AML-193 (cell line): ENCODE results near the gene CDH13.

Experiments
- DNase-seq, 2 experiments: peaks; one replicate each; lab custom pipeline; 2025; lab: John Stamatoyannopoulos, UW

Gene CDH13

GRCh38 chr16:82846806-82847205 is 220.0 kb downstream of the CDH13 start:
- DNase-seq = no peak

GRCh38 chr16:82848013-82848412 is 221.2 kb downstream of the CDH13 start:
- no peak for DNase-seq

- no peak for DNase-seq
These were observed 225.7 kb downstream of the CDH13 start for GRCh38 chr16:82852388-82853008.

GRCh38 chr16:82855471-82855870 is 228.7 kb downstream of the CDH13 start:
- no peak for DNase-seq

GRCh38 chr16:82857693-82858365 is 231.1 kb downstream of the CDH13 start:
- no peak for DNase-seq

- DNase-seq = no peak
These were observed 232.9 kb downstream of the CDH13 start for GRCh38 chr16:82859662-82860061.

- DNase-seq = no peak
These were observed 233.3 kb downstream of the CDH13 start for GRCh38 chr16:82860071-82860470.

GRCh38 chr16:82862057-82862456 is 235.3 kb downstream of the CDH13 start:
- DNase-seq = no peak

GRCh38 chr16:82864332-82865040 is 237.7 kb downstream of the CDH13 start:
- DNase-seq = no peak

- no peak for DNase-seq
These were observed 238.6 kb downstream of the CDH13 start for GRCh38 chr16:82865412-82865811.

- DNase-seq = no peak
These were observed 240.7 kb downstream of the CDH13 start for GRCh38 chr16:82867485-82867884.

GRCh38 chr16:82874271-82874670 is 247.5 kb downstream of the CDH13 start:
- DNase-seq = no peak

GRCh38 chr16:82874672-82875071 is 247.9 kb downstream of the CDH13 start:
- DNase-seq = no peak

GRCh38 chr16:82876951-82877350 is 250.2 kb downstream of the CDH13 start:
- no peak for DNase-seq

- no peak for DNase-seq
These were observed 251.7 kb downstream of the CDH13 start for GRCh38 chr16:82878466-82878865.

- no peak for DNase-seq
These were observed 253.6 kb downstream of the CDH13 start for GRCh38 chr16:82880346-82880745.

- no peak for DNase-seq
These were observed 254.7 kb downstream of the CDH13 start for GRCh38 chr16:82881516-82881915.

- DNase-seq = no peak
These were observed 255.5 kb downstream of the CDH13 start for GRCh38 chr16:82882226-82882625.

GRCh38 chr16:82882982-82883835 is 256.4 kb downstream of the CDH13 start:
- no peak for DNase-seq

- no peak for DNase-seq
These were observed 257.6 kb downstream of the CDH13 start for GRCh38 chr16:82884320-82884898.

GRCh38 chr16:82886146-82886545 is 259.4 kb downstream of the CDH13 start:
- DNase-seq = no peak

- no peak for DNase-seq
These were observed 261.8 kb downstream of the CDH13 start for GRCh38 chr16:82888591-82889001.
